ENCODE measurements around the gene FBLIM1. TPM values are rescaled to one million over a fixed set of nuclear protein-coding genes. Genes with fewer than 3 reads are reported as not detected.
"Not testable (repeated sequence)": the region's sequence is repeated elsewhere in the genome, so short reads cannot be mapped to it uniquely, and the experiment has no call there.

FBLIM1 gene
- total RNA-seq, 1 donor from 2014 or later = not detected

GRCh38 chr1:15788624-15789301, 30.2 kb downstream of the FBLIM1 start:
- H3K27ac Mint-ChIP-seq = no peak overlapping the region
- H3K4me3 Mint-ChIP-seq = no peak overlapping the region
- H3K36me3 Mint-ChIP-seq (ENCODE audit: low read depth) = no peaks in the 10 kb centered on the region
- intact Hi-C loops (cut with micrococcal nuclease) = no loop called here
- no peak for DNase-seq
- peaks cover 2% of the 10 kb centered on the region for H3K4me1 Mint-ChIP-seq
- peaks cover 5% of the 10 kb centered on the region for H3K27me3 Mint-ChIP-seq
- H3K9me3 Mint-ChIP-seq = no peaks in the 10 kb centered on the region

DNA sequence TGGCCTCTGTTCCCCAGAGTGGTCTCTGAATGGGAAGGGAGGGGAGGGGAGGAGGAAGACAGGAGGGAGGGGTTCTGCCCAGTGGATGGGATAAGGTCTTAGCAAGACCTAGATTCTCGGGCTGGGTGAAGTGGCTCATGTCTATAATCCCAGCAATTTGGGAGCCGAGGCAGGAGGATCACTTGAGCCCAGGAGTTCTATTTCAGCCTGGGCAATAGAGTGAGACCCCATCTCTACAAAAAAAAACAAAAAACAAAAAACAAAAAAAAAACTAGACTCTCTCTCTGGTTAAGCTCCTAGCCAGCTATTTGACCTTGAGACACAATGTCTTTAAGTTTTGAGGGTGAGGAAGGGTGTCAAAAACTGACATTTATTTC, 37.5 kb downstream of the FBLIM1 start:
- Mint-ChIP-seq H3K4me3 (no peak overlapping the region), H3K9me3 (no peaks in the 10 kb centered on the region), H3K36me3 (ENCODE audit: low read depth) (no peaks in the 10 kb centered on the region), H3K27ac (no peak overlapping the region), H3K27me3 (peaks cover 2% of the 10 kb centered on the region), H3K4me1 (peaks cover 11% of the 10 kb centered on the region)
- DNase-seq = no peak
- intact Hi-C loops (cut with micrococcal nuclease) = no loop called here

GRCh38 chr1:15797614-15798390, 39.2 kb downstream of the FBLIM1 start:
- intact Hi-C loops (cut with micrococcal nuclease) = no loop called here
- H3K27ac Mint-ChIP-seq = no peak overlapping the region
- no peak overlapping the region for H3K4me3 Mint-ChIP-seq
- no peaks in the 10 kb centered on the region for H3K36me3 Mint-ChIP-seq (ENCODE audit: low read depth)
- peaks cover 10% of the 10 kb centered on the region for H3K27me3 Mint-ChIP-seq
- H3K9me3 Mint-ChIP-seq = no peaks in the 10 kb centered on the region
- peaks cover 10% of the 10 kb centered on the region for H3K4me1 Mint-ChIP-seq
- DNase-seq = no peak

- intact Hi-C loops (cut with micrococcal nuclease) = no loop called here
- DNase-seq = no peak
These were observed 40.6 kb downstream of the FBLIM1 start for GRCh38 chr1:15799004-15799867.

DNA sequence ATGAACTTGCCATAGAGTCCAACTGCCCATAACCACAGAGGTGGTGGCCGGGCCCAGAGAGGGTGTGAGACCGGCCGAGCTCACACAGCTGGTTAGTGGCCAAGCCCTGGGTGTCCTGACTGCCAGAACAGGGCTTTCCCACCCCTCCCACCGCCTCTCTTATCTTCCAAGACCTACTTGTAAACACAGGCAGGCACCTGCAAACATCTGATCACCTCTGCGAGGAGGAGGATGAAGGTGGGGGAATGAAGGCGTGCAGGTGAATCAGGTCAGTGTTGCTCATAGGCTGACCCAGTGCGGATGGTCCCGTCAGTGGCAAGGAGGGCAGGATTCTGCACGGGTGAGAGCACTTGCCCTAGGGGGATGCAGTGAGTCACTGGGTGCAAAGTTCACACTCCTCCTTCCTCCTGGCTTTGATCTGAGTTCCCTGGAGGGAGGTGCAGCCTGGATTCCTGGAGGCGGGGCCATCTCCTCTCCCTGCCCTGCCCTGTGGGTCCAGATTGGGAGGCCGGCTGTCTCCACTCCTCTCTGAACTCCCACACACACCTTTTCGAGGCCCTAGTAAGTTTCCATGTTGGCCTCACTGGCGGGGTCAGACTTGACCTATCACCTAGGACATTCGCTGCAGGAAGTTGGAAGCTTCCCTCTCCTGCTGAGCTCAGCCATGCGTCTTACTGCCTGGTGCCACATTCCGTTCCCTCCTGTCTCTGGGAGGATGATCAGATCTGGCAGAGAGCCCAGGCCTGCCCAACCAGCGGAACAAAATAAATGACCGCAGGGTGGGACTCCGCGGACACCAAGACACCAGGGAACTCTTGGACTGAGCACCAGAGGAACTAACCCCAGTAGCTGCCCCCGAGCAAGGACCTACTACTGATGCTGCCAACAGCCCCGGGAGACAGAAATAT, 41.6 kb downstream of the FBLIM1 start:
- H3K4me3 Mint-ChIP-seq = no peak overlapping the region
- no peaks in the 10 kb centered on the region for H3K9me3 Mint-ChIP-seq
- peaks cover 8% of the 10 kb centered on the region for H3K4me1 Mint-ChIP-seq
- H3K27ac Mint-ChIP-seq = no peak overlapping the region
- no peaks in the 10 kb centered on the region for H3K36me3 Mint-ChIP-seq (ENCODE audit: low read depth)
- no peak for DNase-seq
- peaks cover 12% of the 10 kb centered on the region for H3K27me3 Mint-ChIP-seq
- intact Hi-C loops (cut with micrococcal nuclease) = no loop called here

More at GRCh38 chr1:15799004-15799867, 40.6 kb downstream of the FBLIM1 start:
- Mint-ChIP-seq H3K4me1 (peaks cover 12% of the 10 kb centered on the region), H3K27me3 (peaks cover 12% of the 10 kb centered on the region), H3K27ac (no peak overlapping the region), H3K36me3 (ENCODE audit: low read depth) (no peaks in the 10 kb centered on the region), H3K9me3 (no peaks in the 10 kb centered on the region), H3K4me3 (no peak overlapping the region)

GRCh38 chr1:15802234-15802965, 43.8 kb downstream of the FBLIM1 start:
- H3K4me1 Mint-ChIP-seq = peaks cover 6% of the 10 kb centered on the region
- H3K4me3 Mint-ChIP-seq = no peak overlapping the region
- no peak for DNase-seq
- intact Hi-C loops (cut with micrococcal nuclease) = no loop called here
- no peaks in the 10 kb centered on the region for H3K9me3 Mint-ChIP-seq
- no peaks in the 10 kb centered on the region for H3K36me3 Mint-ChIP-seq (ENCODE audit: low read depth)
- peaks cover 12% of the 10 kb centered on the region for H3K27me3 Mint-ChIP-seq
- no peak overlapping the region for H3K27ac Mint-ChIP-seq

GRCh38 chr1:15803380-15803779, 44.8 kb downstream of the FBLIM1 start:
- no peak overlapping the region for H3K27ac Mint-ChIP-seq
- peaks cover 12% of the 10 kb centered on the region for H3K27me3 Mint-ChIP-seq
- no peaks in the 10 kb centered on the region for H3K9me3 Mint-ChIP-seq
- no peaks in the 10 kb centered on the region for H3K36me3 Mint-ChIP-seq (ENCODE audit: low read depth)
- peaks cover 6% of the 10 kb centered on the region for H3K4me1 Mint-ChIP-seq
- no peak overlapping the region for H3K4me3 Mint-ChIP-seq
- intact Hi-C loops (cut with micrococcal nuclease) = no loop called here
- DNase-seq = peak; percentile 63

- Mint-ChIP-seq H3K27me3 (peaks cover 12% of the 10 kb centered on the region), H3K27ac (no peak overlapping the region), H3K36me3 (ENCODE audit: low read depth) (no peaks in the 10 kb centered on the region), H3K4me1 (peaks cover 6% of the 10 kb centered on the region), H3K4me3 (no peak overlapping the region), H3K9me3 (no peaks in the 10 kb centered on the region)
- no peak for DNase-seq
- intact Hi-C loops (cut with micrococcal nuclease) = no loop called here
These were observed 45.5 kb downstream of the FBLIM1 start for GRCh38 chr1:15804060-15804459.

GRCh38 chr1:15807121-15807520, 48.5 kb downstream of the FBLIM1 start:
- no peak for DNase-seq
- Mint-ChIP-seq H3K27ac (no peak overlapping the region), H3K9me3 (no peaks in the 10 kb centered on the region), H3K4me3 (no peak overlapping the region), H3K36me3 (ENCODE audit: low read depth) (no peaks in the 10 kb centered on the region), H3K27me3 (peaks cover 5% of the 10 kb centered on the region), H3K4me1 (peaks cover 2% of the 10 kb centered on the region)
- intact Hi-C loops (cut with micrococcal nuclease) = no loop called here

- intact Hi-C loops (cut with micrococcal nuclease); H3K36me3 Mint-ChIP-seq (ENCODE audit: low read depth); H3K4me1 Mint-ChIP-seq; H3K27ac Mint-ChIP-seq; DNase-seq; H3K27me3 Mint-ChIP-seq; H3K4me3 Mint-ChIP-seq; H3K9me3 Mint-ChIP-seq: not testable (repeated sequence)
These were observed 49.0 kb downstream of the FBLIM1 start, which contains the start of gene UQCRHL for GRCh38 chr1:15807549-15807948. UQCRHL (minus strand) TSS chr1:15807649; CDS start chr1:15807649, 0 bp downstream.

DNA sequence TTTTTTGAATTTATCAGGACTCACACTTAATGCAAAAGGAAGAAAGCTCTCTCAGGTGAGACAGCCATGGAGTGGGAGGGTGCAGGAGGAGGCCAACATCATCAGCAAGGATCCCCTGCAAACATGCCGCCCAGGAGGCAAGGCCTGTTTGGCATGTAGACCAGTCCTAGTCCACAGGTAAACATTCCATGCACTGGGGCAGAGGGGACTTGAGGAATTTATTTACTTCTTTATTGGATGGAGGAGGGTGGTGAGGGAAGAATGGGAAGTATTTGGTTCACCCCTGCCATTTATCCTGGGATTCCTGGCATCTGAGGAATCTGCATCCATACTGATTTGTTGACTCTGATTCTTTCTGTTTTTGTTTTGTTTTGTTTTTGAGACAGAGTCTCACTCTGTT, 50.4 kb downstream of the FBLIM1 start:
- H3K36me3 Mint-ChIP-seq (ENCODE audit: low read depth) = no peaks in the 10 kb centered on the region
- H3K4me1 Mint-ChIP-seq = no peaks in the 10 kb centered on the region
- no peak for DNase-seq
- no peaks in the 10 kb centered on the region for H3K9me3 Mint-ChIP-seq
- H3K4me3 Mint-ChIP-seq = no peak overlapping the region
- intact Hi-C loops (cut with micrococcal nuclease) = no loop called here
- H3K27ac Mint-ChIP-seq = no peak overlapping the region
- H3K27me3 Mint-ChIP-seq = no peaks in the 10 kb centered on the region

DNA sequence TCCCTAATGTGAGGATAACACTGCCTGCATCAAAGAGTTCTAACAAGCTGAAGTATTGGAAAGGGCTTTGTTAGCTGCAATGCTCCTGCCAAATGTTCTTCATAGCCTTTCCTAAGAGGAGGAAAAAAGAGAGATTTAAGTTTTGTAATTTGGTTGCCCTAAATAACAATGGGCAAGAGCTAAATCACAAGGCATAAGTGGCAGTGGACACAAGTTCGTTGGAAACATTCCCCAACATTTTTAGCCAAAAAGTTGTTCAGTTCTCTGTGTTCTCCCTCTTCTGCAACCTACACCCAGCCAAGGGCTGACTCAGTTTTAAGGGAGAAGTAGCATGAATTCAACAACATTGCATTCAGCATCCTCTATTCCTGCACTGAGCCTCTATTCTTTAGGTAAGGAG, 51.5 kb downstream of the FBLIM1 start:
- no peaks in the 10 kb centered on the region for H3K4me1 Mint-ChIP-seq
- intact Hi-C loops (cut with micrococcal nuclease) = no loop called here
- H3K36me3 Mint-ChIP-seq (ENCODE audit: low read depth) = no peaks in the 10 kb centered on the region
- H3K9me3 Mint-ChIP-seq = no peaks in the 10 kb centered on the region
- H3K27me3 Mint-ChIP-seq = no peaks in the 10 kb centered on the region
- no peak overlapping the region for H3K4me3 Mint-ChIP-seq
- no peak overlapping the region for H3K27ac Mint-ChIP-seq
- DNase-seq = no peak

- Mint-ChIP-seq H3K27me3 (no peaks in the 10 kb centered on the region), H3K27ac (no peak overlapping the region), H3K36me3 (ENCODE audit: low read depth) (no peaks in the 10 kb centered on the region), H3K4me1 (peaks cover 10% of the 10 kb centered on the region), H3K4me3 (no peak overlapping the region), H3K9me3 (no peaks in the 10 kb centered on the region)
- intact Hi-C loops (cut with micrococcal nuclease) = no loop called here
- DNase-seq = no peak
These were observed 58.1 kb downstream of the FBLIM1 start for GRCh38 chr1:15816674-15817073.
